Fibroblast of mammary gland (primary cell): ENCODE data around the gene GABRA6.

Experiments
- DNase-seq: peaks from one replicate; pipeline ENCODE4 v3.0.0-alpha.2; 2010; ENCODE audit warnings: low read depth
- H3K4me3 ChIP-seq: 2 replicates; pipeline ENCODE4 v1.5.1; 2011; ENCODE audit warnings: low read depth, mild to moderate bottlenecking, low read length, moderate library complexity; ENCODE audit not compliant: control insufficient read depth
- TF ChIP-seq, protein P1 (sequence below): conservative IDR thresholded peaks from 2 replicates; pipeline ENCODE4 v1.5.1; 2011; ENCODE audit warnings: low read depth, low read length, inconsistent platforms; ENCODE audit not compliant: control insufficient read depth, insufficient read depth

GABRA6 gene

GRCh38 chr5:161703528-161703927 lies 18.0 kb downstream of the GABRA6 start:
- TF ChIP-seq, protein P1, sequence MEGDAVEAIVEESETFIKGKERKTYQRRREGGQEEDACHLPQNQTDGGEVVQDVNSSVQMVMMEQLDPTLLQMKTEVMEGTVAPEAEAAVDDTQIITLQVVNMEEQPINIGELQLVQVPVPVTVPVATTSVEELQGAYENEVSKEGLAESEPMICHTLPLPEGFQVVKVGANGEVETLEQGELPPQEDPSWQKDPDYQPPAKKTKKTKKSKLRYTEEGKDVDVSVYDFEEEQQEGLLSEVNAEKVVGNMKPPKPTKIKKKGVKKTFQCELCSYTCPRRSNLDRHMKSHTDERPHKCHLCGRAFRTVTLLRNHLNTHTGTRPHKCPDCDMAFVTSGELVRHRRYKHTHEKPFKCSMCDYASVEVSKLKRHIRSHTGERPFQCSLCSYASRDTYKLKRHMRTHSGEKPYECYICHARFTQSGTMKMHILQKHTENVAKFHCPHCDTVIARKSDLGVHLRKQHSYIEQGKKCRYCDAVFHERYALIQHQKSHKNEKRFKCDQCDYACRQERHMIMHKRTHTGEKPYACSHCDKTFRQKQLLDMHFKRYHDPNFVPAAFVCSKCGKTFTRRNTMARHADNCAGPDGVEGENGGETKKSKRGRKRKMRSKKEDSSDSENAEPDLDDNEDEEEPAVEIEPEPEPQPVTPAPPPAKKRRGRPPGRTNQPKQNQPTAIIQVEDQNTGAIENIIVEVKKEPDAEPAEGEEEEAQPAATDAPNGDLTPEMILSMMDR = no peak
- H3K4me3 ChIP-seq = no peak overlapping the region
- no peak for DNase-seq

DNA sequence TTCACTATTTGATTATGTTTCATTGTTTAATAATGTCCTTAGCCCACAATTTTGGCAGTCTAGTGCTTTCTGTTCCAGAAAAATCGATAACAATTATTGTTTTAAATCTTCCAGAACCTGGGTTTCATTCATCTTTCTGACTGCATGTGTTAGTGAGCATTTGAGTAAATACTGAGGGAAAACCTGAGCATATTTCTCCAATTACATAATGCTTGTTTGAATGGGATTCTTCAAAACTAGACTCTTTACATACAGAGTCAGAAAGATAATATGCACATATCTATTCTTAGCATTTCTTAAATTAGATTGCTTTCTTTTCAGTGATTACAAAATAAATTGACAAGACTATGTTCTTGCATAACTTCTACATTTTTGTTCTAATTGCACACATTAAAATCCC lies 21.9 kb downstream of the GABRA6 start:
- no peak for DNase-seq
- TF ChIP-seq, protein P1 = no peak
- no peak overlapping the region for H3K4me3 ChIP-seq

DNA sequence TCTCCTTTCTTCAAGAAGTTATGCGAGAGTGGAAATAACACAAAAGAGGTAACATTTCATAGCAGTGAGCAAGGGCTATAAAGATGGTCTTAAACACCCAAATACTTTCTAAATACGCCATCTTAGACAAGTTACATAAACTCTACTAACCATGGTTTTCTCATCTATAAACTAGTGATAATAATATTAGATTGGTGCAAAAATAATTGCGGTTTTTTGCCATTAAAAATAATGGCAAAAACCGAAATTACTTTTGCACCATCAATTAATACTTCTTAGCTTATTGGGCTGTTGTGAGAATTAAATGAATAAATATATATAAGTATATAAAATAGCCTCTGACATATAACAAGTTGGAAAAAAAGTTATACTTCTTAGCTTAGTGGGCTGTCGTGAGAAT lies 23.7 kb downstream of the GABRA6 start:
- DNase-seq = no peak
- TF ChIP-seq, protein P1 = no peak
- no peak overlapping the region for H3K4me3 ChIP-seq

DNA sequence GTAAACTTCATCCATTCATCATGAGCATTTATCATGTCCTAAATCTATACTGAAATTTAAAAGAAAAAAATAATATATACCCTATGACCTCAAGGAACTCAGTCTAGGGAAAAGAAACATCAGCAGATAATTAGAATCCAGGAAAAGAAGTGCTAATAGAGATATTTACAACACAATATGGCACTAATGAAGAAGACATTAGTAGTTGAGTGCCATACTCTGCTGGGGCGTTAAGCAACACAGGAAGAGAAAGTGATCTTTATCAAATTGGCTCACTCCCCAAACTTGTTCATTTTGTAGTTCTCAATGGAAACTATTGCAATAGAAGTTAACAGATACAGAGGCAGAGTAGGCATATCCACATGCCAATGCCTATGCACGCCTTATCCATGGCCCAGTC lies 27.5 kb downstream of the GABRA6 start:
- DNase-seq = no peak
- no peak overlapping the region for H3K4me3 ChIP-seq
- TF ChIP-seq, protein P1 = no peak

DNA sequence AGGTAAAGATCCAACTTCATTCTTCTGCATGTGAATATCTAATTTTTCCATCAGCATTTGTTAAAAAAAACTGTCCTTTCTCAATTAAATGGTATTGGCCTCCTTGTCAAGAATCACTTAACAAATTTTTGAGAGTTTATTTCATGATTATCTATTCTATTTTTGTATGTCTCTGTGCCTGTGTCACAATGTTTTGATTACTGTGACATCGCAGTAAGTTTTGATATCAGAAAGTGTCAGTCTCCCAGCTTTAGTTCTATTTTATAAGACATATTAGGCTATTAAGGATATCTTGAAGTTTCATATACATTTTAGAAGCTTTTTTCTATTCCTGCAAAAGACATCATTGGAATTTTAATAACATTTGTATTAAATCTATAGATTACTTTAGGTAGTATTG lies 33.6 kb downstream of the GABRA6 start:
- H3K4me3 ChIP-seq = no peak overlapping the region
- TF ChIP-seq, protein P1 = no peak
- DNase-seq = no peak

GRCh38 chr5:161720460-161720859 lies 34.9 kb downstream of the GABRA6 start:
- no peak for DNase-seq
- no peak overlapping the region for H3K4me3 ChIP-seq
- TF ChIP-seq, protein P1 = no peak

DNA sequence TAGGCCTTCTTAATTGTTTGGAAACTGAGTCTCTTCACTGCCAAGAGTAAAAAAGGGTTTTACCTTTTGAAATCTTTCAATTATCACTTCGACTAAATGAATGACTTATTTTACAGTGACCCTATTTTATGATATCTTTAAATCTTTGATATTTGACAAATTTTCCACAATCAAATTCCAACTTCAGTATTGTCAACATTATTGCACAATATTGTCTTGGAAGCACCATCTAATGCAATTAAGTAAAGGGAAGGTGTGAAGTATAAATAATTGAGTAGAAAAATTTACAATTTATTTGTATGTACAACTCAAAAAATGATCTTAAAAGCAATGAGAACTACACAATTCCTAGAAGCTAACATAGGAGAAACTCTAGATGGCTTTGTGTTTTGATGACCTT lies 49.2 kb downstream of the GABRA6 start:
- H3K4me3 ChIP-seq = no peak overlapping the region
- TF ChIP-seq, protein P1 = no peak
- DNase-seq = no peak
